Epithelial cell of esophagus (primary cell): Measurements from ENCODE around the gene FOCAD.

Source experiments
- DNase-seq: peaks from one replicate; pipeline ENCODE4 v3.0.0; 2010; ENCODE audit warnings: low read depth
- H3K4me3 ChIP-seq: 2 replicates; pipeline ENCODE4 v1.5.1; 2011; ENCODE audit warnings: mild to moderate bottlenecking, low read length, control low read depth
- CTCF ChIP-seq: IDR thresholded peaks from 2 replicates; pipeline ENCODE4 v1.5.1; 2011; ENCODE audit warnings: low read depth, mild to moderate bottlenecking, low read length, control low read depth, inconsistent platforms; ENCODE audit not compliant: insufficient read depth; ENCODE audit errors: missing control alignments

FOCAD gene

GRCh38 chr9:20837166-20837565, 153.1 kb downstream of the FOCAD start:
- H3K4me3 ChIP-seq, result no peak overlapping the region
- DNase-seq, result no peak
- TF ChIP-seq CTCF, result no peak

GRCh38 chr9:20838218-20838617, 154.2 kb downstream of the FOCAD start:
- peak; percentile 4 for DNase-seq
- no peak overlapping the region for H3K4me3 ChIP-seq
- no peak for TF ChIP-seq CTCF

GRCh38 chr9:20844916-20845315, 160.9 kb downstream of the FOCAD start:
- DNase-seq, result peak; percentile 35
- no peak overlapping the region for H3K4me3 ChIP-seq
- no peak for TF ChIP-seq CTCF

GRCh38 chr9:20848490-20848889, 164.4 kb downstream of the FOCAD start:
- H3K4me3 ChIP-seq, result no peak overlapping the region
- no peak for DNase-seq
- no peak for TF ChIP-seq CTCF

- no peak for DNase-seq
Measured at GRCh38 chr9:20853866-20854265, 169.8 kb downstream of the FOCAD start.

GRCh38 chr9:20854444-20854843, 170.4 kb downstream of the FOCAD start:
- no peak for TF ChIP-seq CTCF
- no peak overlapping the region for H3K4me3 ChIP-seq
- DNase-seq, result no peak

More at GRCh38 chr9:20853866-20854265, 169.8 kb downstream of the FOCAD start:
- TF ChIP-seq CTCF, result no peak
- no peak overlapping the region for H3K4me3 ChIP-seq

GRCh38 chr9:20863945-20864344, 179.9 kb downstream of the FOCAD start:
- TF ChIP-seq CTCF, result no peak
- no peak overlapping the region for H3K4me3 ChIP-seq
- DNase-seq, result peak; percentile 8
